ENCODE results near the gene MCC.

The MCC gene

DNA sequence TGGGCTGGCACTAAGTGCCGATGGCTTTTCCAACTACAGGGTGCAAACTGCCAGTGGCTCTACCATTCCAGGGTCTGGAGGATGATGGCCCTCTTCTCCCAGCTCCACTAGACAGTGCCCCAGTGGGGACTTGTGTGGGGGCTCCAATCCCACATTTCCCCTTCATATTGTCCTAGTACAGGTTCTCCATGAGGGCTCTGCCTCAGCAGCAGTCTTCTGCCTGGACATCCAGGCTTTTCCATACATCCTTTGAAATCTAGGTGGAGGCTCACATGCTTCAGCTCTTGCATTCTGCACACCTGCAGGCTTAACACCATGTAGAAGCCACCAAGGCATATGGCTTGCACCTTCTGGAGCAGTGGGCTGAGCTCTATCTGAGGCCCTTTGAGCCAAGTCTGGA lies 123.8 kb downstream of the MCC start:
- no peak for DNase-seq (ENCODE audit: low spot score)

GRCh38 chr5:113361701-113362100 lies 126.6 kb downstream of the MCC start:
- DNase-seq (ENCODE audit: low spot score), result no peak

DNA sequence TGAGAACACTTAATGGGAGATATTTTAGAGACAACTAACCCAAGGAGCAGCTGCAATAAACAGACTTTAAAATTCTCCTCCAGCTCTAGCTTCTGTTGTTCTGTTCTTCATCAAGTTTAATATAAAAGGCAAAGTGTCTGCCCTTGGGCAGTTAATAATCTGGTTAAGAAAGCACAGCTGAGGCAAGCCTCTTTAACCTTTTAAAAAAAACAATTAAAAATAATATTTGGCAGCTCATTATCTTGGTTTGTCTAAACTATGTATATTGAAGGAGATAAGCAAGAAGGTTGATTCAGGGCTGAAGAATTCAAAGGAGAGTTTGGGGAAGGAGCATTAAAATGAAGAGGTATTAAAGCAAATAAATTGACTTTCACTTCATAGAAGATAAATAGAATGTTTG lies 128.8 kb downstream of the MCC start:
- no peak for DNase-seq (ENCODE audit: low spot score)

- no peak for DNase-seq (ENCODE audit: low spot score)
Measured at GRCh38 chr5:113358696-113359095, 129.6 kb downstream of the MCC start.

- no peak for DNase-seq (ENCODE audit: low spot score)
Measured at GRCh38 chr5:113357696-113358476, 130.4 kb downstream of the MCC start.

- DNase-seq (ENCODE audit: low spot score), result no peak
Measured at GRCh38 chr5:113356487-113356886, 131.8 kb downstream of the MCC start.

GRCh38 chr5:113354055-113354454 lies 134.2 kb downstream of the MCC start:
- no peak for DNase-seq (ENCODE audit: low spot score)

DNA sequence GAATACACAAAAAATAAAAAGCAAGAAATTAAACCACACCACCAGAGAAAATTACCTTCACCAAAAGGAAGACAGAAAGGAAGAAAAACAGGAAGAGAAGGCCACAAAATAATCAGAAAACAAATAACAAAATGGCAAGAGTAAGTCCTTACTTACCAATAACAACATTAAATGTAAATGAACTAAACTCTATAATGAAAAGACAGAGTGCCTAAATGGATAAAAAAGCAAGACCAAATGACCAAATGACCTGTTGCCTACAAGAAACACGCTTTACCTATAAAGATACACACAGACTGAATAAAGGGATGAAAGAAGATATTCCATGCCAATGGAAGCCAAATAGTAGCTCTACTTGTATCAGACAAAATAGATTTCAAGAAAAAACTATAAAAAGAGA lies 140.7 kb downstream of the MCC start:
- no peak for DNase-seq (ENCODE audit: low spot score)

- DNase-seq (ENCODE audit: low spot score), result no peak
Measured at GRCh38 chr5:113344973-113345940, 143.0 kb downstream of the MCC start.

DNA sequence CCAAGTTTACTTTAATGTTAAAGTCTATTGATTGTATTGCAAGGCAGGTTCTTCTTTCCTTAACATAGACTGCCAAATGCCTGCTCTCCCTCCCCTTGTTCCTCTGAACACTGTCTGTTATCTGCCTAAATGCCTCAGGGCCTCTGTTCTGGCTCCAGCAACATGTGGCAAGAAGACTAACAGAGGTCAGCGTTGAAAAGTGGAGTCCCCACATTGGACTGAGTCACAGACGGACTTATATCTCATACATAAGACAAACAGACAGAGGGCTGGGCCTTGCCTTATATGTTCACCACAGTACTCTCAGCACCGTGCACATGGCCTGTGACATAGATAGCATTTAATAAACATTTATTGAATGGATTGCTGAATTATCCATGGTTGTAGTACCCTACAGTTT lies 144.9 kb downstream of the MCC start:
- DNase-seq (ENCODE audit: low spot score), result peak; percentile 12

- no peak for DNase-seq (ENCODE audit: low spot score)
Measured at GRCh38 chr5:113340537-113340936, 147.7 kb downstream of the MCC start.

GRCh38 chr5:113338628-113339027 lies 149.6 kb downstream of the MCC start:
- DNase-seq (ENCODE audit: low spot score), result no peak

- DNase-seq (ENCODE audit: low spot score), result no peak
Measured at GRCh38 chr5:113337515-113338415, 150.5 kb downstream of the MCC start.

GRCh38 chr5:113336975-113337374 lies 151.3 kb downstream of the MCC start:
- peak; percentile 15 for DNase-seq (ENCODE audit: low spot score)

DNA sequence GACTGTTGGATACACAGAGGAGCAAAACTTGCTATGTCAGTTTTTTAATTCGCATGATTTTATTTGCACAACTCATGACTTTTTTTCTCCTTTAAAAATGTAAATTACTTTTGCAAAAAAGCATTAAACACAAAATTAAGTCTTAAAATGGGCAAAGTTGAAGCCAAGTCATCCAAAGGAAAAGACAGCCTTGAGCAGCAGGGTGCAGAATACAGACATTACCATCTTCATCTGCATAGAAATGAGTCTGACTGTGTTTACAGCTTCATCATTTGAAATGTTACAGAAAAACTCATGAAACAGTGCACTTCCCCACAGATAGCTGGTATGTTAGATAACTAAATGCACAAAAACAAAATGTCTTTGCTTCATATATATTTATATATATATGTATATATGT lies 154.8 kb downstream of the MCC start:
- DNase-seq (ENCODE audit: low spot score), result no peak

DNA sequence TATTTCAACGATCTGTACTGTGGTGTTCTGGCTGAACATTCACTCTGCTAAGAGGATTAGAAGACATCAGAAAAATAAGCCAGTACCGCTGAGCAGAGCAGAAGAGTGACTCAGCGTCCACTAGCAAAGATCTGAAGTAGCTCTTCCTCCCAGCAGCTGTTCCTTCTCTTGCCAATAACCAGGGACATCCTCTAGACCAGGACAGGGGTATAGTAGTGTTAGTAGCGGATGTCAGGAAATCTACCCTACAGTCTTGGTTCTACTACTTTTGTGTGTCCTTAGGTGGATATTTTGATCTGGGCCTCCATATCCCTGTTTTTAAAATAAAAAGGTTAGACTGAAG lies 157.1 kb downstream of the MCC start:
- no peak for DNase-seq (ENCODE audit: low spot score)

- peak; percentile 55 for DNase-seq (ENCODE audit: low spot score)
Measured at GRCh38 chr5:113330533-113331208, 157.6 kb downstream of the MCC start.

DNA sequence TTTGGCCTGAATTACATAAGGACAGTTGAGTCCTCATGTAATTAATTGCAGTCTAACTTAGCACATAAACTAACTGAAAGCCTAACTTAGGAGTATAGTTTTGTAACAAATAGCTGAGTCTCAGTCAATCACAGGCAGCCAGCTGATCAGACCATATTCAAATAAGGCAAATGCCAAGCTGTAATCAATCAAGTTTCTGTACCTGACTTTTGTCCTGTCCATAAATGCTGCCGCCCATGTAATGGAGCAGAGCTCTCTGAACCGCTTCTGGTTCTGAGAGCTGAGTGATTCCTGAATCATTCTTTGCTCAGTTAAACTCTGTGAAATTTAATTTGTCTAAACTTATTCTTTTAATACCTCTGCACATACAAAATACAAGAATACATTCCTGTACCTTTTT lies 158.3 kb downstream of the MCC start:
- no peak for DNase-seq (ENCODE audit: low spot score)

DNA sequence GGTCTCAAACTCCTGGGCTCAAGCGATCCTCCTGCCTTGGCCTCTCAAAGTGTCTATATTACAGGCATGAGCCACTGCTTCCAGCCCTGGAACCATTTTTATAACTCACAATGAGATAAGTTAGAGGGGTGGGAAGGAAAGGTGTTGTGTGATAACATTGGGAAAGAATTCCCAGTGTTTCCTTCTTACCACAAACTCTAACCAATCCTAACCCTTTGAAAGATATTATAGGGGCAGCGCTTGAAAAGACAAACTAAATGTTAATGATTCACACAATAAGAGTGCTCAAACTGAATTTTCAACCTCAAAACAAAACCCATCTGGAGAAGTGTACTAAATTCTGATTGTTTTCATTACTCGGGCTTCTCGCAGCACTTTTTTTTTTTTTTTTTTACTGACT lies 163.2 kb downstream of the MCC start:
- DNase-seq (ENCODE audit: low spot score), result no peak

GRCh38 chr5:113321276-113321675 lies 167.0 kb downstream of the MCC start:
- DNase-seq (ENCODE audit: low spot score), result no peak

DNA sequence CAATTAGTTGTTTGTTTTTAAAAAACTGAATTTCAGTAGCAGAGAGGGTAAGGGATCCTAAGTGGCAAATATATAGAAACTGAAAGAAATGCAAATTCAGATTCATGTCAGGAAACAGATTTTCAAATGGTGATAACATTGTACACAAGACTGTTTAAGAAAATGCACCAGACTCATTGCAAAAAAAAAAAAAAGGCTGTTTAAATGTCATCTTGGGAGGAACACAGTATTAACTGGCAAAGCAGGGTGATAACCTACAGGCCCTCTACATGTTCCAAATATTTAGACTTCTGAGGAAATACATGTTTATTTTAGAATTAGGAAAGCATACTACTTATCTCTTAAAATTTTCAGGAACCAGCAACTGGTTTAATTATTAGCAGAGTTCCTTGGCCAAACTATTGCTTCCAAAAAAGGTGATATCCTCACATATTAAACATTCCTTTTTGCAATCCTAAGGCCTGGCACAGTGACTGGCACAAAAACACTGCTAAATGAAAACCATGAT lies 167.9 kb downstream of the MCC start:
- no peak for DNase-seq (ENCODE audit: low spot score)
